ENCODE data around the gene TLCD2. TPM values are rescaled to one million over a fixed set of nuclear protein-coding genes. Genes with fewer than 3 reads are reported as not detected.

Gene TLCD2
- total RNA-seq, 1 experiment from 2014 or later = 12.0 TPM

DNA sequence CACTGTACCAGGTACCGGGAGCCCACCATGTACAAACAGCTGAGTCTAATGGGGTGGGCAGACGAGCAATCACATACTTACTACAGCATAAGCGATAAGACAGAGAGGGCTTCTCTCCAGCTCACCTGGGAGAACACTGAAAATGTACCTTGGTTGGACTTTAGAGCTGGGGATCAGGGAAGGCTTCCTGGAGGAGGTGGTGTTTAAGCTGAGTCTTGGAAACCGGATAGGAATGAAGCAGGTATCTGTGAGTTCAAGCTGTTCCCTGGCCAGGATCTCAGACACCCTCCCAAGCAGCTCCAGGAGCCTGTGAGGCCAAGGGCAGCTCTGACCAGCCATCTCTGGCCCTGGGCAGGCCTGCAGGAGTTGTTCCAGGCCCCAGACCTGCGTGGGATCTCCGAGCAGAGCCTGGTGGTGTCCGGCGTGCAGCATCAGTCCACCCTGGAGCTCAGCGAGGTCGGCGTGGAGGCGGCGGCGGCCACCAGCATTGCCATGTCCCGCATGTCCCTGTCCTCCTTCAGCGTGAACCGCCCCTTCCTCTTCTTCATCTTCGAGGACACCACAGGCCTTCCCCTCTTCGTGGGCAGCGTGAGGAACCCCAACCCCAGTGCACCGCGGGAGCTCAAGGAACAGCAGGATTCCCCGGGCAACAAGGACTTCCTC is 43.7 kb upstream of the TLCD2 start:
- DNase-seq = no peak
- Histone ChIP-seq H3K4me3 (ENCODE audit: low read depth, low read length) (no peak overlapping the region), H3K4me1 (no peaks in the 10 kb centered on the region; the same call in 1 of the 2 replicates), H3K36me3 (ENCODE audit: control insufficient read depth, insufficient read depth, low read length) (no peaks in the 10 kb centered on the region), H3K27me3 (replicated peaks; ENCODE audit: control insufficient read depth, insufficient read depth, low read length) (no peaks in the 10 kb centered on the region), H3K9me3 (no peaks in the 10 kb centered on the region)
- ChIA-PET POLR2A (interaction anchor here (1.0 kb wide), 1 partner anchor 37 kb away, joined by 3 read pairs; no protein-coding TSS in a partner anchor), CTCF (no interaction called here)
- Mint-ChIP-seq H3K9me3 (ENCODE audit: unreplicated experiment) (no peaks in the 10 kb centered on the region), H3K4me1 (ENCODE audit: low read depth, unreplicated experiment) (no peaks in the 10 kb centered on the region), H3K4me3 (ENCODE audit: unreplicated experiment) (no peak overlapping the region), H3K27ac (ENCODE audit: unreplicated experiment) (no peak overlapping the region), H3K27me3 (ENCODE audit: insufficient read depth, unreplicated experiment) (no peaks in the 10 kb centered on the region), H3K36me3 (ENCODE audit: insufficient read depth, unreplicated experiment) (peaks cover 11% of the 10 kb centered on the region)
- intact Hi-C loops (cut with micrococcal nuclease; ENCODE audit: unreplicated experiment) = no loop called here
- no peak for TF ChIP-seq CTCF (IDR thresholded peaks at IDR 0.05; ENCODE audit: insufficient read depth in 1 of 2, low read depth in 1 of 2, low read length in 1 of 2, severe bottlenecking in 1 of 2, unreplicated experiment in 1 of 2)
- no TSS peak for BruUV-seq (replicated peaks)

- H3K4me1 Mint-ChIP-seq (ENCODE audit: low read depth, unreplicated experiment) = no peaks in the 10 kb centered on the region
- no peaks in the 10 kb centered on the region for H3K36me3 ChIP-seq (ENCODE audit: control insufficient read depth, insufficient read depth, low read length)
- no peak overlapping the region for H3K27ac Mint-ChIP-seq (ENCODE audit: unreplicated experiment)
- peaks cover 3% of the 10 kb centered on the region for H3K4me1 ChIP-seq
- no peaks in the 10 kb centered on the region for H3K9me3 ChIP-seq
- CTCF ChIA-PET = no interaction called here
- H3K36me3 Mint-ChIP-seq (ENCODE audit: insufficient read depth, unreplicated experiment) = peaks cover 11% of the 10 kb centered on the region
- H3K4me3 ChIP-seq (ENCODE audit: low read depth, low read length) = no peak overlapping the region
- no TSS peak for BruUV-seq (replicated peaks)
- no peaks in the 10 kb centered on the region for H3K9me3 Mint-ChIP-seq (ENCODE audit: unreplicated experiment)
- intact Hi-C loops (cut with micrococcal nuclease; ENCODE audit: unreplicated experiment) = no loop called here
- no peaks in the 10 kb centered on the region for H3K27me3 Mint-ChIP-seq (ENCODE audit: insufficient read depth, unreplicated experiment)
- DNase-seq = no peak
- POLR2A ChIA-PET = interaction anchor here (0.5 kb wide), 1 partner anchor 16 kb away, joined by 5 read pairs; no protein-coding TSS in a partner anchor
- H3K4me3 Mint-ChIP-seq (ENCODE audit: unreplicated experiment) = no peak overlapping the region
- no peak for TF ChIP-seq CTCF (IDR thresholded peaks at IDR 0.05; ENCODE audit: insufficient read depth in 1 of 2, low read depth in 1 of 2, low read length in 1 of 2, severe bottlenecking in 1 of 2, unreplicated experiment in 1 of 2)
- H3K27me3 ChIP-seq (replicated peaks; ENCODE audit: control insufficient read depth, insufficient read depth, low read length) = no peaks in the 10 kb centered on the region
Observed at GRCh38 chr17:1752425-1753262, 42.5 kb upstream of the TLCD2 start.

DNA sequence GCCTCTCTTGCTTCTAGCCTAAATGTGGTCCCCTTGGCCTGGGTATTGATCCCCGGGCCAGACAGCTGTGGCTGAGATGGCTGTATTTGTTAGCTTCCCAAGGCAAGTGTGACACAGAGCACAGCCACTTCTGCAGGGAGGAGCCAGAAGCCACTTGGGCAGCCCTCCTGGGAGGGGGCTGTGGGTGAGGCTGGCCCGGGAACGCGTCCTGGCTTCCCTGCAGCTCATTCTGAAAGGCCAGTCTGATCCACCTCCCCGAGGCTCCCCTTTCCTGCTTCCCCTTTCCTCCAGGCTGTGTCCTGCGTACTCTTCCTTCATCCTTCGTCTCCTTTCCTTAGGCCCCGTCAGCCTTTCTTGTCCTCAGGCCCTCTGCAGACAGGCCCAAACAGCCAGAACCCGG is 40.5 kb upstream of the TLCD2 start:
- no peaks in the 10 kb centered on the region for H3K9me3 Mint-ChIP-seq (ENCODE audit: unreplicated experiment)
- intact Hi-C loops (cut with micrococcal nuclease; ENCODE audit: unreplicated experiment) = no loop called here
- no peak overlapping the region for H3K27ac Mint-ChIP-seq (ENCODE audit: unreplicated experiment)
- Histone ChIP-seq H3K4me1 (peaks cover 3% of the 10 kb centered on the region), H3K4me3 (ENCODE audit: low read depth, low read length) (no peak overlapping the region), H3K9me3 (no peaks in the 10 kb centered on the region), H3K36me3 (ENCODE audit: control insufficient read depth, insufficient read depth, low read length) (peaks cover 3% of the 10 kb centered on the region), H3K27me3 (replicated peaks; ENCODE audit: control insufficient read depth, insufficient read depth, low read length) (no peaks in the 10 kb centered on the region)
- no peaks in the 10 kb centered on the region for H3K4me1 Mint-ChIP-seq (ENCODE audit: low read depth, unreplicated experiment)
- TF ChIP-seq CTCF (IDR thresholded peaks at IDR 0.05; ENCODE audit: insufficient read depth in 1 of 2, low read depth in 1 of 2, low read length in 1 of 2, severe bottlenecking in 1 of 2, unreplicated experiment in 1 of 2) = no peak
- no peak overlapping the region for H3K4me3 Mint-ChIP-seq (ENCODE audit: unreplicated experiment)
- DNase-seq = no peak
- POLR2A ChIA-PET = interaction anchor here (0.7 kb wide), 1 partner anchor 14 kb away, joined by 3 read pairs; no protein-coding TSS in a partner anchor
- CTCF ChIA-PET = no interaction called here
- no peaks in the 10 kb centered on the region for H3K27me3 Mint-ChIP-seq (ENCODE audit: insufficient read depth, unreplicated experiment)
- H3K36me3 Mint-ChIP-seq (ENCODE audit: insufficient read depth, unreplicated experiment) = peaks cover 11% of the 10 kb centered on the region
- BruUV-seq (replicated peaks) = no TSS peak
